HepG2 (cell line): ENCODE results near the gene JPT1. TPM values are rescaled to one million over a fixed set of nuclear protein-coding genes. Genes with fewer than 3 reads are reported as not detected.

ENCODE experiments used
- ATF7 ChIP-seq, 2 experiments: fragments of 450-650 bp in 1 of 2; sonication (generic) in 1 of 2; formaldehyde crosslinking in 1 of 2; IDR thresholded peaks; 2 replicates each; pipeline versions ENCODE4 v1.4.0 to v1.6.1; 2016 to 2020; ENCODE audit warnings: antibody characterized with exemption in 1 of 2, mild to moderate bottlenecking in 1 of 2, missing genetic modification reagents in 1 of 2
- CENPBD1 ChIP-seq: sonication (generic); formaldehyde crosslinking; IDR thresholded peaks from 2 replicates; pipeline ENCODE4 v1.8.0; 2022; ENCODE audit warnings: missing genetic modification reagents, low read depth, mild to moderate bottlenecking, borderline replicate concordance
- DPF2 ChIP-seq: sonication (generic); formaldehyde crosslinking; IDR thresholded peaks from 2 replicates; pipeline ENCODE4 v1.4.0; 2020; ENCODE audit warnings: mild to moderate bottlenecking, low read depth, missing genetic modification reagents, borderline replicate concordance
- FOXK1 ChIP-seq: sonication (generic); formaldehyde crosslinking; IDR thresholded peaks from 2 replicates; pipeline ENCODE4 v1.4.0; 2020; ENCODE audit warnings: low read depth, missing genetic modification reagents, borderline replicate concordance
- HIVEP1 ChIP-seq: sonication (generic); formaldehyde crosslinking; IDR thresholded peaks from 2 replicates; pipeline ENCODE4 v1.4.0; 2020; ENCODE audit warnings: mild to moderate bottlenecking, missing genetic modification reagents
- HMG20A ChIP-seq: IDR thresholded peaks from 2 replicates; pipeline ENCODE4 v1.6.1; 2016; ENCODE audit warnings: borderline replicate concordance
- MEF2D ChIP-seq: sonication (generic); formaldehyde crosslinking; IDR thresholded peaks from 2 replicates; pipeline ENCODE4 v1.5.1; 2020; ENCODE audit warnings: mild to moderate bottlenecking, missing genetic modification reagents
- MIXL1 ChIP-seq: IDR thresholded peaks from 2 replicates; pipeline ENCODE4 v1.6.1; 2016
- PHB2 ChIP-seq: fragments of 450-650 bp; IDR thresholded peaks from 2 replicates; pipeline ENCODE4 v1.6.1; 2018; ENCODE audit not compliant: partially characterized antibody
- SIX4 ChIP-seq: sonication (generic); formaldehyde crosslinking; IDR thresholded peaks from 2 replicates; pipeline ENCODE4 v1.4.0; 2020; ENCODE audit warnings: missing genetic modification reagents
- SOX5 ChIP-seq: IDR thresholded peaks from 2 replicates; pipeline ENCODE4 v1.6.1; 2016; ENCODE audit warnings: borderline replicate concordance
- ZNF235 ChIP-seq: sonication (generic); formaldehyde crosslinking; IDR thresholded peaks from 2 replicates; pipeline ENCODE4 v1.8.1; 2023; ENCODE audit warnings: mild to moderate bottlenecking, missing genetic modification reagents, borderline replicate concordance
- ZNF337 ChIP-seq: sonication (generic); formaldehyde crosslinking; IDR thresholded peaks from 2 replicates; pipeline ENCODE4 v1.5.1; 2020; ENCODE audit warnings: missing genetic modification reagents, low read depth, mild to moderate bottlenecking, borderline replicate concordance
- ZNF597 ChIP-seq: sonication (generic); formaldehyde crosslinking; IDR thresholded peaks from 2 replicates; pipeline ENCODE4 v1.5.0; 2020; ENCODE audit warnings: missing genetic modification reagents
- ZNF605 ChIP-seq: sonication (generic); formaldehyde crosslinking; IDR thresholded peaks from 2 replicates; pipeline ENCODE4 v1.8.0; 2022; ENCODE audit warnings: mild to moderate bottlenecking, missing genetic modification reagents
- ZNF841 ChIP-seq: sonication (generic); formaldehyde crosslinking; IDR thresholded peaks from 2 replicates; pipeline ENCODE4 v1.8.1; 2023; ENCODE audit warnings: missing genetic modification reagents, borderline replicate concordance
- ZSCAN20 ChIP-seq: sonication (generic); formaldehyde crosslinking; IDR thresholded peaks from 2 replicates; pipeline ENCODE4 v1.4.0; 2020; ENCODE audit warnings: missing genetic modification reagents, mild to moderate bottlenecking, borderline replicate concordance
- polyA plus RNA-seq, 8 experiments: library from polyadenylated mRNA; depleted of rRNA in 3 of 8; stranded (reverse) in 7 of 8; unstranded in 1 of 8; fragments of >200 nt; fragmentation: Illumina TruSeq in 4 of 8; extraction: Trizol in 4 of 8; gene quantifications; 2 replicates each; pipeline versions ENCODE4 v1.2.1 to v1.2.3, GENCODE V29; 2011 to 2016; ENCODE audit warnings: low read depth in 4 of 8, missing spikeins in 1 of 8, mixed read lengths in 1 of 8; ENCODE audit not compliant: insufficient read depth in 1 of 8
- total RNA-seq, 5 experiments: library from RNA; depleted of rRNA; stranded (reverse); fragments of >200 nt; fragmentation: Illumina TruSeq; extraction: Trizol; gene quantifications; 2 replicates each; pipeline ENCODE4 v1.2.3, GENCODE V29; 2016; ENCODE audit warnings: low read depth in 1 of 5
- TF ChIP-seq, protein P1 (sequence below): sonication (generic); formaldehyde crosslinking; IDR thresholded peaks from 2 replicates; pipeline ENCODE4 v1.5.1; 2020; ENCODE audit warnings: mild to moderate bottlenecking, moderate library complexity, missing genetic modification reagents
- TF ChIP-seq, protein P2 (sequence below): sonication (generic); formaldehyde crosslinking; IDR thresholded peaks from 2 replicates; pipeline ENCODE4 v1.8.1; 2023; ENCODE audit warnings: missing genetic modification reagents, mild to moderate bottlenecking, borderline replicate concordance
- TF ChIP-seq, protein P3 (sequence below): IDR thresholded peaks from 2 replicates; pipeline ENCODE4 v1.6.1; 2016; ENCODE audit warnings: mild to moderate bottlenecking
- TF ChIP-seq, protein P4 (sequence below): sonication (generic); formaldehyde crosslinking; IDR thresholded peaks from 2 replicates; pipeline ENCODE4; 2020; ENCODE audit warnings: missing genetic modification reagents, mild to moderate bottlenecking, borderline replicate concordance

Gene JPT1
- total and polyA plus RNA-seq, 2 of the 13 experiments (the other 11 are each of a cell fraction or from before 2014, with no cell fraction given): 43.3 to 256 TPM

DNA sequence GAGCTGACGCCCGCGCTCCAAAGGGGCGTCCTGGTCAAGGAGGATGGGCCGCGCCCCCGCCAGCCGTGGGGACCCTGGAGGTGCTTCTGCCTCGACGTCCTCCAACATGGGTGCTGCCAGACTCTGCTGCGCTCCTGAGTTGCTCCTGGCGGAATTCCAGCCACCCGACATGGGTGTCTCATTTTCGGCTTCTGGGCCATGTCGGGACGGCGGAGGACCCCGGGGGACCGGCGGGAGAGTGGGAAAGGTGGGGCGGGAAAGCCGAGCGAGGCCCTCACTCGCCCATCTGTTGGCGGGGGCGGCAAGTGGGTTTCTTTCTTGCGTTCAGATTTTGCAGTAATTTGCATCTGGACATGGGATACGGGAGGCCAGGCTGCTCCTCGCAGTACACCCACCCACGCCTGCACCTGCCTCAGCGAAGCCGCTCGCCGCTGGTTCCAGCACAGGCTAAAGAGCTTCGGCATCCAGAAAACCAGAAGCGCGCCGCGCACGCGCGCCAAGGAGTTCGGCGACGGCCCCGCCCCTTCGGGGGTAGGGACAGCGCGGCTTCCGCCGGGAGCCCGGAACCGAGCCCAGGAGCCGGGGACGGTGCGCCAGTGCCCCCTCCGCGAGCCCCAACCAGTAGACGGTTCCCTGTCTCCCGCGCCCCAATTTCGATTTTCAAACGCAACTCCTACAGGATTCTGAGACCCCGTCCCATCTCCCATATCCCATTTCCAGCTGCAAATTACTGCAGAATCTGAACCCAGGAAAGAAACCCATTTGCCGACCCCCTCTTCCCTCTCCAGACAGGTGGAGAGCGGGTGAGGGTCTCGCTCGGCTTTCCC is 44.7 kb downstream of the JPT1 start, which contains the start of gene ARMC7 (continued):
- peak; percentile 55; the same call in 1 of the 2 replicates for TF ChIP-seq HIVEP1 (CRISPR knock-in tag)
- TF ChIP-seq, protein P1, sequence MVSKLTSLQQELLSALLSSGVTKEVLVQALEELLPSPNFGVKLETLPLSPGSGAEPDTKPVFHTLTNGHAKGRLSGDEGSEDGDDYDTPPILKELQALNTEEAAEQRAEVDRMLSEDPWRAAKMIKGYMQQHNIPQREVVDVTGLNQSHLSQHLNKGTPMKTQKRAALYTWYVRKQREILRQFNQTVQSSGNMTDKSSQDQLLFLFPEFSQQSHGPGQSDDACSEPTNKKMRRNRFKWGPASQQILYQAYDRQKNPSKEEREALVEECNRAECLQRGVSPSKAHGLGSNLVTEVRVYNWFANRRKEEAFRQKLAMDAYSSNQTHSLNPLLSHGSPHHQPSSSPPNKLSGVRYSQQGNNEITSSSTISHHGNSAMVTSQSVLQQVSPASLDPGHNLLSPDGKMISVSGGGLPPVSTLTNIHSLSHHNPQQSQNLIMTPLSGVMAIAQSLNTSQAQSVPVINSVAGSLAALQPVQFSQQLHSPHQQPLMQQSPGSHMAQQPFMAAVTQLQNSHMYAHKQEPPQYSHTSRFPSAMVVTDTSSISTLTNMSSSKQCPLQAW (CRISPR knock-in tag): peak; percentile 20; the same call in 1 of the 2 replicates
- TF ChIP-seq ZNF235 (CRISPR knock-in tag): no peak
- TF ChIP-seq SOX5 (CRISPR knock-in tag): 0 out of 2 replicates have a peak, but pooled peaks have one; percentile 12
- TF ChIP-seq CENPBD1: no peak
- no peak for TF ChIP-seq PHB2
- no peak; the same call in 1 of the 2 replicates for TF ChIP-seq HMG20A (CRISPR knock-in tag)
- TF ChIP-seq, protein P2, sequence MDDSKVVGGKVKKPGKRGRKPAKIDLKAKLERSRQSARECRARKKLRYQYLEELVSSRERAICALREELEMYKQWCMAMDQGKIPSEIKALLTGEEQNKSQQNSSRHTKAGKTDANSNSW (CRISPR knock-in tag): no peak
- no peak for TF ChIP-seq ATF7 (IDR thresholded peaks at IDR 0.05)
- TF ChIP-seq ATF7 (CRISPR knock-in tag; IDR thresholded peaks at IDR 0.05): no peak; the same call in 1 of the 2 replicates
- no peak for TF ChIP-seq ZNF337
- no peak; the same call in 1 of the 2 replicates for TF ChIP-seq MIXL1 (CRISPR knock-in tag)
- TF ChIP-seq SIX4 (CRISPR knock-in tag): 0 out of 2 replicates have a peak, but pooled peaks have one; percentile 46
- TF ChIP-seq, protein P3, sequence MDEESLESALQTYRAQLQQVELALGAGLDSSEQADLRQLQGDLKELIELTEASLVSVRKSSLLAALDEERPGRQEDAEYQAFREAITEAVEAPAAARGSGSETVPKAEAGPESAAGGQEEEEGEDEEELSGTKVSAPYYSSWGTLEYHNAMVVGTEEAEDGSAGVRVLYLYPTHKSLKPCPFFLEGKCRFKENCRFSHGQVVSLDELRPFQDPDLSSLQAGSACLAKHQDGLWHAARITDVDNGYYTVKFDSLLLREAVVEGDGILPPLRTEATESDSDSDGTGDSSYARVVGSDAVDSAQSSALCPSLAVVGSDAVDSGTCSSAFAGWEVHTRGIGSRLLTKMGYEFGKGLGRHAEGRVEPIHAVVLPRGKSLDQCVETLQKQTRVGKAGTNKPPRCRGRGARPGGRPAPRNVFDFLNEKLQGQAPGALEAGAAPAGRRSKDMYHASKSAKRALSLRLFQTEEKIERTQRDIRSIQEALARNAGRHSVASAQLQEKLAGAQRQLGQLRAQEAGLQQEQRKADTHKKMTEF: peak; percentile 54
- TF ChIP-seq ZSCAN20 (CRISPR knock-in tag): no peak
- TF ChIP-seq ZNF841 (CRISPR knock-in tag): no peak
- TF ChIP-seq ZNF597: no peak
- TF ChIP-seq, protein P4, sequence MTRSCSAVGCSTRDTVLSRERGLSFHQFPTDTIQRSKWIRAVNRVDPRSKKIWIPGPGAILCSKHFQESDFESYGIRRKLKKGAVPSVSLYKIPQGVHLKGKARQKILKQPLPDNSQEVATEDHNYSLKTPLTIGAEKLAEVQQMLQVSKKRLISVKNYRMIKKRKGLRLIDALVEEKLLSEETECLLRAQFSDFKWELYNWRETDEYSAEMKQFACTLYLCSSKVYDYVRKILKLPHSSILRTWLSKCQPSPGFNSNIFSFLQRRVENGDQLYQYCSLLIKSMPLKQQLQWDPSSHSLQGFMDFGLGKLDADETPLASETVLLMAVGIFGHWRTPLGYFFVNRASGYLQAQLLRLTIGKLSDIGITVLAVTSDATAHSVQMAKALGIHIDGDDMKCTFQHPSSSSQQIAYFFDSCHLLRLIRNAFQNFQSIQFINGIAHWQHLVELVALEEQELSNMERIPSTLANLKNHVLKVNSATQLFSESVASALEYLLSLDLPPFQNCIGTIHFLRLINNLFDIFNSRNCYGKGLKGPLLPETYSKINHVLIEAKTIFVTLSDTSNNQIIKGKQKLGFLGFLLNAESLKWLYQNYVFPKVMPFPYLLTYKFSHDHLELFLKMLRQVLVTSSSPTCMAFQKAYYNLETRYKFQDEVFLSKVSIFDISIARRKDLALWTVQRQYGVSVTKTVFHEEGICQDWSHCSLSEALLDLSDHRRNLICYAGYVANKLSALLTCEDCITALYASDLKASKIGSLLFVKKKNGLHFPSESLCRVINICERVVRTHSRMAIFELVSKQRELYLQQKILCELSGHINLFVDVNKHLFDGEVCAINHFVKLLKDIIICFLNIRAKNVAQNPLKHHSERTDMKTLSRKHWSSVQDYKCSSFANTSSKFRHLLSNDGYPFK: no peak; the same call in 1 of the 2 replicates
- TF ChIP-seq ZNF605 (CRISPR knock-in tag): peak; percentile 67; the same call in 1 of the 2 replicates
- TF ChIP-seq DPF2 (CRISPR knock-in tag): no peak
- TF ChIP-seq MEF2D (CRISPR knock-in tag): peak; percentile 66; the same call in 1 of the 2 replicates
- no peak for TF ChIP-seq FOXK1 (CRISPR knock-in tag)
